ENCODE results near the gene PDXP. TPM values are rescaled to one million over a fixed set of nuclear protein-coding genes. Genes with fewer than 3 reads are reported as not detected.
"Not testable (repeated sequence)": the region's sequence is repeated elsewhere in the genome, so short reads cannot be mapped to it uniquely, and the experiment has no call there.

The PDXP gene
- total RNA-seq, 1 experiment from 2014 or later: 10.9 TPM

DNA sequence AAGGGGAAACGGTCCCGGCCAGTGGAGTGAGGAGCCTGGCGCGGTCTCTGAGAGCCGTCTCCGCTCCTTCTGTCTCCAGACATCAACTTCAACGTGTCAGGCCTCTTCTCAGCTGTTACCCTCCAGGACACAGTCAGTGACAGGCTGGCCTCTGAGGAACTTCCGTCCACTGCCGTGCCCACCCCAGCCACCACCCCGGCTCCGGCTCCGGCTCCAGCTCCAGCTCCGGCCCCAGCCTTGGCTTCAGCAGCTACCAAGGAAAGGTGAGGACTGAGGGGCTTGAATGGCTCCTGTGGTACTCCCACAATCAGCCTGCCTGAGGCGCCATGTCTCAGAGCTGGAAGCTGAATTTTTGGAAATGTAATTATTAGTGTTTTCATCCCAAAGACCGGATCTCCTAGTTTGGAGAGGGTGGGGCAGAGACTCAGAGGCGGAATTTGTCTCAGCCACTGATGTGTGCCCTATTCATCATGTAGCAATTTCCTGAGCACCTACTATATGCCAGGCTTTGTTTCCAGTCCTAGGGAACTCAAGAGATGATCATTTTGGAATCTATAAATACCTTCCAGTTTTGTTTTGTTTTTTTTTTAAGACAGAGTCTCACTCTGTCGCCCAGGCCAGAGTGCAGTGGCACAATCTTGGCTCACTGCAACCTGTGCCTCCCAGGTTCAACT is 7.9 kb upstream of the PDXP start:
- H3F3A ChIP-seq (ENCODE audit: insufficient read depth, low read depth): peaks cover 14% of the 10 kb centered on the region
- intact Hi-C loops (cut with micrococcal nuclease; ENCODE audit: unreplicated experiment): no loop called here
- no TSS peak for BruUV-seq (replicated peaks)
- H4K20me1 ChIP-seq (ENCODE audit: insufficient read depth): no peaks in the 10 kb centered on the region
- H3K79me2 ChIP-seq (ENCODE audit: low read depth): no peaks in the 10 kb centered on the region
- ChIA-PET CTCF (no interaction called here), POLR2A (ENCODE audit: unreplicated experiment) (no interaction called here)
- H3K27me3 ChIP-seq (ENCODE audit: insufficient read depth, low read depth): no peaks in the 10 kb centered on the region
- no peaks in the 10 kb centered on the region for H3K4me1 ChIP-seq (replicated peaks; ENCODE audit: insufficient read depth)
- H3K4me2 ChIP-seq: no peak overlapping the region
- DNase-seq: no peak
- H3K27ac ChIP-seq: no peak overlapping the region
- no peak overlapping the region for H2AFZ ChIP-seq
- TF ChIP-seq EZH2 (IDR thresholded peaks at IDR 0.05; ENCODE audit: low read depth): no peak
- TF ChIP-seq, protein P1, sequence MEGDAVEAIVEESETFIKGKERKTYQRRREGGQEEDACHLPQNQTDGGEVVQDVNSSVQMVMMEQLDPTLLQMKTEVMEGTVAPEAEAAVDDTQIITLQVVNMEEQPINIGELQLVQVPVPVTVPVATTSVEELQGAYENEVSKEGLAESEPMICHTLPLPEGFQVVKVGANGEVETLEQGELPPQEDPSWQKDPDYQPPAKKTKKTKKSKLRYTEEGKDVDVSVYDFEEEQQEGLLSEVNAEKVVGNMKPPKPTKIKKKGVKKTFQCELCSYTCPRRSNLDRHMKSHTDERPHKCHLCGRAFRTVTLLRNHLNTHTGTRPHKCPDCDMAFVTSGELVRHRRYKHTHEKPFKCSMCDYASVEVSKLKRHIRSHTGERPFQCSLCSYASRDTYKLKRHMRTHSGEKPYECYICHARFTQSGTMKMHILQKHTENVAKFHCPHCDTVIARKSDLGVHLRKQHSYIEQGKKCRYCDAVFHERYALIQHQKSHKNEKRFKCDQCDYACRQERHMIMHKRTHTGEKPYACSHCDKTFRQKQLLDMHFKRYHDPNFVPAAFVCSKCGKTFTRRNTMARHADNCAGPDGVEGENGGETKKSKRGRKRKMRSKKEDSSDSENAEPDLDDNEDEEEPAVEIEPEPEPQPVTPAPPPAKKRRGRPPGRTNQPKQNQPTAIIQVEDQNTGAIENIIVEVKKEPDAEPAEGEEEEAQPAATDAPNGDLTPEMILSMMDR (conservative IDR thresholded peaks at IDR 0.05): no peak
- no peak overlapping the region for H3K4me3 ChIP-seq
- H3K9me3 ChIP-seq (ENCODE audit: insufficient read depth, low read depth): no peaks in the 10 kb centered on the region
- H3K36me3 ChIP-seq (ENCODE audit: low read depth): 0 out of 2 replicates have a peak, but pooled peaks cover 5% of the 10 kb centered on the region
- no peaks in the 10 kb centered on the region for H3K9me2 ChIP-seq (ENCODE audit: insufficient read depth)

DNA sequence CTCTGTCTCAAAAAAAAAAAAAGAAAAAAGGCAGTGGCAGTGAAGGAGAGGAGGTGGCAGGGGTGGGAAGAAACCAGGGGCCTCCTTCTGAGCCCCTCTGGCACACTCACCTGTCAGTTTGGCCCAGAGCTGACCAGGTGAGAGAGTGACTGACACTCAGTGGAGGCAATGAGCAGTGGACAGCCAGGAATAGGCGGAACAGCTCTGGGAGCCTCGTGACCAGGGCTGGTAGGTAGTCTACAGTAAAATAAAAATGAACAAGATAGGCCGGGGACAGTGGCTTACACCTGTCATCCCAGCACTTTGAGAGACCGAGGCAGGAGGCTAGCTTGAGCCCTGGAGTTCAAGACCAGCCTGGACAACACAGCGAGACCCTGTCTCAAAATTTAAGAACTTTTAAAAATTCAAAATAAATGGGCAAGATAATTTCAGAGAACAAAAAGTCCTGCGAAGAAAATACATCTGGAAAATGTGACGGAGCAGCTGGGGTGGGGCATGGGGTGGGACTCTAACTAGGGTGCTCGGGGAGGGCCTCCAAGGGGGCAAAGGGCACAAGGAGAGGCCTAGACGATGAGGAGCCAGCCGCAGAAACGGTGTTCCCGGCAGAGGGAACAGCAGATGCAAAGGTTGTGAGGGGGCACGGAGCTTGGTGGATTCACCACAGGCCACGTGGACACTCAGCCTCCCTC is 3.8 kb upstream of the PDXP start:
- 0 out of 2 replicates have a peak, but pooled peaks cover 5% of the 10 kb centered on the region for H3K36me3 ChIP-seq (ENCODE audit: low read depth)
- CTCF ChIA-PET: interaction anchor here (0.6 kb wide), 1 partner anchor 971 kb away, joined by 3 read pairs; no protein-coding TSS in a partner anchor
- H2AFZ ChIP-seq: no peak overlapping the region
- H3K9me2 ChIP-seq (ENCODE audit: insufficient read depth): no peaks in the 10 kb centered on the region
- no peaks in the 10 kb centered on the region for H3K27me3 ChIP-seq (ENCODE audit: insufficient read depth, low read depth)
- H3K4me2 ChIP-seq: no peak overlapping the region
- intact Hi-C loops (cut with micrococcal nuclease; ENCODE audit: unreplicated experiment): no loop called here
- POLR2A ChIA-PET (ENCODE audit: unreplicated experiment): interaction anchor here (0.5 to 0.6 kb wide), 2 partner anchors 153 to 225 kb away, joined by 3 to 4 read pairs; partner anchors contain the start of gene GCAT
- H3K79me2 ChIP-seq (ENCODE audit: low read depth): peaks cover 7% of the 10 kb centered on the region
- no peak for DNase-seq
- no TSS peak for BruUV-seq (replicated peaks)
- H4K20me1 ChIP-seq (ENCODE audit: insufficient read depth): peaks cover 3% of the 10 kb centered on the region
- no peak overlapping the region for H3K27ac ChIP-seq
- no peaks in the 10 kb centered on the region for H3K9me3 ChIP-seq (ENCODE audit: insufficient read depth, low read depth)
- peaks cover 22% of the 10 kb centered on the region for H3F3A ChIP-seq (ENCODE audit: insufficient read depth, low read depth)
- no peak for TF ChIP-seq EZH2 (IDR thresholded peaks at IDR 0.05; ENCODE audit: low read depth)
- TF ChIP-seq, protein P1 (conservative IDR thresholded peaks at IDR 0.05): no peak
- H3K4me1 ChIP-seq (replicated peaks; ENCODE audit: insufficient read depth): peaks cover 11% of the 10 kb centered on the region
- H3K4me3 ChIP-seq: no peak overlapping the region

DNA sequence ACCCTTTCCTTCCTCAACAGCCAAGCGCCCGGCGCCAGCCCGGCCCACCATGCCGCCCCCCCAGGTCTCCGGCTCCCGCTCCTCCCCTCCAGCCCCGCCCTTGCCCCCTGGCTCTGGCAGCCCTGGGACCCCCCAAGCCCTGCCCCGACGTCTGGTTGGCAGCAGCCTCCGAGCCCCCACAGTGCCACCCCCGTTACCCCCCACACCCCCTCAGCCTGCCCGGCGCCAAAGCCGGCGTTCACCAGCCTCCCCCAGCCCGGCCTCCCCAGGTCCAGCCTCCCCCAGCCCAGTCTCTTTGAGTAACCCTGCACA is 3.3 kb upstream of the PDXP start:
- ChIA-PET POLR2A (ENCODE audit: unreplicated experiment) (no interaction called here), CTCF (no interaction called here)
- peaks cover 12% of the 10 kb centered on the region for H3K79me2 ChIP-seq (ENCODE audit: low read depth)
- H3K27ac ChIP-seq: no peak overlapping the region
- no peak overlapping the region for H3K4me3 ChIP-seq
- DNase-seq: no peak
- peaks cover 8% of the 10 kb centered on the region for H4K20me1 ChIP-seq (ENCODE audit: insufficient read depth)
- H3K9me3 ChIP-seq (ENCODE audit: insufficient read depth, low read depth): no peaks in the 10 kb centered on the region
- H3F3A ChIP-seq (ENCODE audit: insufficient read depth, low read depth): peaks cover 25% of the 10 kb centered on the region
- intact Hi-C loops (cut with micrococcal nuclease; ENCODE audit: unreplicated experiment): no loop called here
- peaks cover 16% of the 10 kb centered on the region for H3K4me1 ChIP-seq (replicated peaks; ENCODE audit: insufficient read depth)
- no peaks in the 10 kb centered on the region for H3K9me2 ChIP-seq (ENCODE audit: insufficient read depth)
- 0 out of 2 replicates have a peak, but pooled peaks cover 5% of the 10 kb centered on the region for H3K36me3 ChIP-seq (ENCODE audit: low read depth)
- no TSS peak for BruUV-seq (replicated peaks)
- no peaks in the 10 kb centered on the region for H3K27me3 ChIP-seq (ENCODE audit: insufficient read depth, low read depth)
- TF ChIP-seq, protein P1 (conservative IDR thresholded peaks at IDR 0.05): no peak
- no peak overlapping the region for H3K4me2 ChIP-seq
- H2AFZ ChIP-seq: no peak overlapping the region

DNA sequence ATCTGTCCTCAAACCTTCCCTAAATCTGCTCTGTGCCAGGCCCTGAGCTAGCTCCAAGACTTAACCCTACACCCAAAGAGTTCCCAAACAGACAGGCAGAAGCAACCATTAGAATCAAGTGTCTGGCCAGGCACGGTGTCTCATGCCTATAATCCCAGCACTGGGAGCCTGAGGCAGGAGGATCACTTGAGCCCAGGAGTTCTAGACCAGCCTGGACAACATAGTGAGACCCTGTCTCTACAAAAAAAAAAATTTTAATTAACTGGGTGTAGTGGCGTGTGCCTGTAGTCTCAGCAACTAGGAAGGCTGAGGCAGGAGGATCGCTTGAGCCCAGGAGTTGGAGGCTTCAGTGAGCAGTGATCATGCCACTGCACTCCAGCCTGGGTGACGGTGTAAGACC is 1.9 kb upstream of the PDXP start:
- H3K4me2 ChIP-seq; intact Hi-C loops (cut with micrococcal nuclease; ENCODE audit: unreplicated experiment); H3K27ac ChIP-seq; H3K9me2 ChIP-seq (ENCODE audit: insufficient read depth); DNase-seq; H3K36me3 ChIP-seq (ENCODE audit: low read depth); H2AFZ ChIP-seq; H3K4me3 ChIP-seq; CTCF ChIA-PET; H3K27me3 ChIP-seq (ENCODE audit: insufficient read depth, low read depth); BruUV-seq (replicated peaks); H3K9me3 ChIP-seq (ENCODE audit: insufficient read depth, low read depth): not testable (repeated sequence)
- Histone ChIP-seq H3K79me2 (ENCODE audit: low read depth) (peaks cover 25% of the 10 kb centered on the region), H3K4me1 (replicated peaks; ENCODE audit: insufficient read depth) (peaks cover 28% of the 10 kb centered on the region), H3F3A (ENCODE audit: insufficient read depth, low read depth) (peaks cover 25% of the 10 kb centered on the region), H4K20me1 (ENCODE audit: insufficient read depth) (peaks cover 14% of the 10 kb centered on the region)
- POLR2A ChIA-PET (ENCODE audit: unreplicated experiment): interaction anchor here (0.7 kb wide), 1 partner anchor 131 kb away, joined by 4 read pairs; no protein-coding TSS in a partner anchor

Data from PC-9 (cell line).